Neural cell (in vitro differentiated cells): Measurements from ENCODE around the gene BPGM. TPM values are rescaled to one million over a fixed set of nuclear protein-coding genes. Genes with fewer than 3 reads are reported as not detected.

Source experiments
- H2AFZ ChIP-seq: fragments of 200-600, 300-800 bp; sonication (generic), shearing (Covaris generic); 2 replicates; pipeline ENCODE4 v1.6.0; 2014; ENCODE audit warnings: low read depth, mild to moderate bottlenecking, antibody characterized with exemption, low read length, moderate library complexity
- H3F3A ChIP-seq: fragments of 200-600 bp; shearing (Covaris generic); 2 replicates; pipeline ENCODE4 v1.6.1; 2016; ENCODE audit warnings: mild to moderate bottlenecking, moderate library complexity, mixed read lengths, antibody characterized with exemption, low read length; ENCODE audit not compliant: insufficient read depth, poor library complexity, severe bottlenecking
- H3K27ac ChIP-seq: fragments of 200-600, 300-800 bp; sonication (generic), shearing (Covaris generic); 2 replicates; pipeline ENCODE4 v1.5.1; 2014; ENCODE audit warnings: mild to moderate bottlenecking, low read length, moderate library complexity
- H3K27me3 ChIP-seq: fragments of 300-800, 200-600 bp; sonication (generic), shearing (Covaris generic); 2 replicates; pipeline ENCODE4 v1.6.0; 2014; ENCODE audit warnings: mild to moderate bottlenecking, low read depth, low read length, moderate library complexity; ENCODE audit not compliant: insufficient read depth
- H3K36me3 ChIP-seq: fragments of 300-800, 200-600 bp; sonication (generic), shearing (Covaris generic); 2 replicates; pipeline ENCODE4 v1.5.1; 2014; ENCODE audit warnings: mild to moderate bottlenecking, antibody characterized with exemption, low read length, moderate library complexity; ENCODE audit not compliant: insufficient read depth
- H3K4me2 ChIP-seq: fragments of 300-800, 200-600 bp; sonication (generic), shearing (Covaris generic); 2 replicates; pipeline ENCODE4 v1.6.0; 2014; ENCODE audit warnings: mild to moderate bottlenecking, low read length
- H3K4me3 ChIP-seq: fragments of 300-800, 200-600 bp; sonication (generic), shearing (Covaris generic); 2 replicates; pipeline ENCODE4 v1.5.1; 2014; ENCODE audit warnings: mild to moderate bottlenecking, low read length, moderate library complexity
- H3K79me2 ChIP-seq: fragments of 200-600 bp; shearing (Covaris generic); replicated peaks from 2 replicates; pipeline ENCODE4 v1.6.0; 2014; ENCODE audit warnings: mild to moderate bottlenecking, low read length, moderate library complexity; ENCODE audit not compliant: insufficient read depth
- H3K9ac ChIP-seq: fragments of 300-800, 200-600 bp; sonication (generic), shearing (Covaris generic); 2 replicates; pipeline ENCODE4 v1.6.1; 2016; ENCODE audit warnings: mild to moderate bottlenecking, low read length, mixed read lengths
- H3K9me2 ChIP-seq: fragments of 200-600 bp; shearing (Covaris generic); 2 replicates; pipeline ENCODE4 v1.6.1; 2016; ENCODE audit warnings: mild to moderate bottlenecking, low read length, mixed read lengths; ENCODE audit not compliant: insufficient read depth
- H3K9me3 ChIP-seq: fragments of 200-600, 300-800 bp; sonication (generic), shearing (Covaris generic); 2 replicates; pipeline ENCODE4 v1.6.1; 2016; ENCODE audit warnings: mild to moderate bottlenecking, mixed run types, low read length, moderate library complexity, mixed read lengths
- H4K20me1 ChIP-seq: fragments of 200-600 bp; shearing (Covaris generic); 2 replicates; pipeline ENCODE4 v1.6.1; 2016; ENCODE audit warnings: mild to moderate bottlenecking, mixed run types; ENCODE audit not compliant: insufficient read depth
- EP300 ChIP-seq: fragments of 450-650 bp; conservative IDR thresholded peaks from 2 replicates; pipeline ENCODE4 v1.6.1; 2014; ENCODE audit warnings: antibody characterized with exemption, mild to moderate bottlenecking, moderate library complexity; ENCODE audit not compliant: poor library complexity, severe bottlenecking
- EZH2 ChIP-seq: fragments of 200-600, 300-800 bp; shearing (Covaris generic), sonication (generic); IDR thresholded peaks from 2 replicates; pipeline ENCODE4 v1.6.1; 2014; ENCODE audit warnings: antibody characterized with exemption, low read length, borderline replicate concordance, mild to moderate bottlenecking; ENCODE audit not compliant: insufficient read depth, poor library complexity, severe bottlenecking
- MXI1 ChIP-seq: fragments of 450-650 bp; conservative IDR thresholded peaks from 2 replicates; pipeline ENCODE4 v1.6.1; 2014; ENCODE audit warnings: antibody characterized with exemption, mild to moderate bottlenecking; ENCODE audit not compliant: poor library complexity, severe bottlenecking
- POLR2AphosphoS5 ChIP-seq: IDR thresholded peaks from 2 replicates; pipeline ENCODE4 v1.6.1; 2012
- RAD21 ChIP-seq: fragments of 450-650 bp; conservative IDR thresholded peaks from 2 replicates; pipeline ENCODE4 v1.6.1; 2014; ENCODE audit warnings: antibody characterized with exemption, mild to moderate bottlenecking, moderate library complexity
- SMC3 ChIP-seq: fragments of 450-650 bp; conservative IDR thresholded peaks from 2 replicates; pipeline ENCODE4 v1.6.1; 2014; ENCODE audit warnings: antibody characterized with exemption, mild to moderate bottlenecking, moderate library complexity; ENCODE audit not compliant: poor library complexity
- TAF1 ChIP-seq: IDR thresholded peaks from 2 replicates; pipeline ENCODE4 v1.6.1; 2012; ENCODE audit warnings: low read depth
- polyA plus RNA-seq: library from polyadenylated mRNA; depleted of rRNA; stranded (reverse); fragments of >200 nt; gene quantifications from 2 replicates; pipeline ENCODE4 v1.2.3, GENCODE V29; 2014
- TF ChIP-seq, protein P1 (sequence below): IDR thresholded peaks from 2 replicates; pipeline ENCODE4 v1.6.1; 2012; ENCODE audit warnings: borderline replicate concordance
- TF ChIP-seq, protein P2 (sequence below): fragments of 450-650 bp; IDR thresholded peaks from 2 replicates; pipeline ENCODE4 v1.5.1; 2014; ENCODE audit warnings: antibody characterized with exemption, mild to moderate bottlenecking, moderate library complexity; ENCODE audit not compliant: poor library complexity, severe bottlenecking

Gene BPGM
- polyA plus RNA-seq, 1 donor from 2014 or later, result 57.4 TPM

DNA sequence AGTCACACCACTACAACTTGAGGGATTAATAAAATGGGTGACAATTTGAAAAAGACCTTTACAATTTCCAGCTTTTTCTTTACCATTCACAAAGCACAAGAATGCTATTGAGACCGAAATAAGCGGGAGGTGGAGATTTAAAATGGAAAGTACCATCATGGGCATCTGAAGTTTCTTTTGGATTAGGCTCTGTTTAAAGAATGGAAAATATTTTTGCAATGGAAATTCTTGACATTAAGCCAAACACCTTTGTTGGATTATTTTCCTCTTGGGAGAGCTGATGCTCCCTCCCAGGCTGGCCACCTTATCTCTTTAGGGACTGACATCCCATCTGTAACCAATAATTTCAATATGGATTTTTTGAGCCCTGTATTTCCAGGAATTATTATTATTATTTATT lies 62.5 kb downstream of the BPGM start:
- Histone ChIP-seq H2AFZ (no peak overlapping the region), H3K9ac (no peak overlapping the region), H3K4me2 (no peak overlapping the region)

DNA sequence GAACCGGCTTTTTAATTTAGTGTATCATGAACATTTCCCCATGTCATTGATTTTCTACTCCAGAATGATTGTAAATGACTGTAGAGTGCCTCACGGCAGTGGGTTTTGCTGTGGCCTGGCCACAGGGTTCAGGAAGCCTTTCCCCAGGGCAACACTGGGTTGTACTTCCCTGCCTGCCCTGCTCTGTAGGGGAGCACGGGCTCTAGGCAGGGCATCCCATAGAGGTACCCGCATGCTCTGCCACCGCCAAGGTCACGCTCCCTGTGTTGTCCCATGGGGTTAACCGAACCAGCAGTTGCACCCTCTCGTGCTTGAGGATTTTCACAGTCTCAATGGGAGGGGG lies 63.8 kb downstream of the BPGM start:
- H3K9ac ChIP-seq, result no peak overlapping the region
- H3K27me3 ChIP-seq, result no peaks in the 10 kb centered on the region
- no peaks in the 10 kb centered on the region for H3K79me2 ChIP-seq

More for the DNA sequence above, 62.5 kb downstream of the BPGM start:
- Histone ChIP-seq H3K79me2 (no peaks in the 10 kb centered on the region), H3K27ac (no peak overlapping the region), H4K20me1 (no peaks in the 10 kb centered on the region), H3F3A (no peaks in the 10 kb centered on the region), H3K9me3 (no peaks in the 10 kb centered on the region), H3K9me2 (no peaks in the 10 kb centered on the region), H3K4me3 (no peak overlapping the region), H3K27me3 (no peaks in the 10 kb centered on the region), H3K36me3 (no peaks in the 10 kb centered on the region)
- TF ChIP-seq TAF1, result no peak

More for the DNA sequence above, 63.8 kb downstream of the BPGM start:
- Histone ChIP-seq H3K27ac (no peak overlapping the region), H3K4me2 (no peak overlapping the region), H4K20me1 (no peaks in the 10 kb centered on the region), H3K36me3 (no peaks in the 10 kb centered on the region), H3K4me3 (no peak overlapping the region), H3F3A (no peaks in the 10 kb centered on the region), H3K9me2 (no peaks in the 10 kb centered on the region), H2AFZ (no peak overlapping the region), H3K9me3 (no peaks in the 10 kb centered on the region)
- TF ChIP-seq POLR2AphosphoS5 (no peak), SMC3 (no peak), TAF1 (no peak), MXI1 (no peak), EP300 (no peak), EZH2 (no peak), RAD21 (no peak)
- TF ChIP-seq, protein P1, sequence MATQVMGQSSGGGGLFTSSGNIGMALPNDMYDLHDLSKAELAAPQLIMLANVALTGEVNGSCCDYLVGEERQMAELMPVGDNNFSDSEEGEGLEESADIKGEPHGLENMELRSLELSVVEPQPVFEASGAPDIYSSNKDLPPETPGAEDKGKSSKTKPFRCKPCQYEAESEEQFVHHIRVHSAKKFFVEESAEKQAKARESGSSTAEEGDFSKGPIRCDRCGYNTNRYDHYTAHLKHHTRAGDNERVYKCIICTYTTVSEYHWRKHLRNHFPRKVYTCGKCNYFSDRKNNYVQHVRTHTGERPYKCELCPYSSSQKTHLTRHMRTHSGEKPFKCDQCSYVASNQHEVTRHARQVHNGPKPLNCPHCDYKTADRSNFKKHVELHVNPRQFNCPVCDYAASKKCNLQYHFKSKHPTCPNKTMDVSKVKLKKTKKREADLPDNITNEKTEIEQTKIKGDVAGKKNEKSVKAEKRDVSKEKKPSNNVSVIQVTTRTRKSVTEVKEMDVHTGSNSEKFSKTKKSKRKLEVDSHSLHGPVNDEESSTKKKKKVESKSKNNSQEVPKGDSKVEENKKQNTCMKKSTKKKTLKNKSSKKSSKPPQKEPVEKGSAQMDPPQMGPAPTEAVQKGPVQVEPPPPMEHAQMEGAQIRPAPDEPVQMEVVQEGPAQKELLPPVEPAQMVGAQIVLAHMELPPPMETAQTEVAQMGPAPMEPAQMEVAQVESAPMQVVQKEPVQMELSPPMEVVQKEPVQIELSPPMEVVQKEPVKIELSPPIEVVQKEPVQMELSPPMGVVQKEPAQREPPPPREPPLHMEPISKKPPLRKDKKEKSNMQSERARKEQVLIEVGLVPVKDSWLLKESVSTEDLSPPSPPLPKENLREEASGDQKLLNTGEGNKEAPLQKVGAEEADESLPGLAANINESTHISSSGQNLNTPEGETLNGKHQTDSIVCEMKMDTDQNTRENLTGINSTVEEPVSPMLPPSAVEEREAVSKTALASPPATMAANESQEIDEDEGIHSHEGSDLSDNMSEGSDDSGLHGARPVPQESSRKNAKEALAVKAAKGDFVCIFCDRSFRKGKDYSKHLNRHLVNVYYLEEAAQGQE, result no peak
- TF ChIP-seq, protein P2, sequence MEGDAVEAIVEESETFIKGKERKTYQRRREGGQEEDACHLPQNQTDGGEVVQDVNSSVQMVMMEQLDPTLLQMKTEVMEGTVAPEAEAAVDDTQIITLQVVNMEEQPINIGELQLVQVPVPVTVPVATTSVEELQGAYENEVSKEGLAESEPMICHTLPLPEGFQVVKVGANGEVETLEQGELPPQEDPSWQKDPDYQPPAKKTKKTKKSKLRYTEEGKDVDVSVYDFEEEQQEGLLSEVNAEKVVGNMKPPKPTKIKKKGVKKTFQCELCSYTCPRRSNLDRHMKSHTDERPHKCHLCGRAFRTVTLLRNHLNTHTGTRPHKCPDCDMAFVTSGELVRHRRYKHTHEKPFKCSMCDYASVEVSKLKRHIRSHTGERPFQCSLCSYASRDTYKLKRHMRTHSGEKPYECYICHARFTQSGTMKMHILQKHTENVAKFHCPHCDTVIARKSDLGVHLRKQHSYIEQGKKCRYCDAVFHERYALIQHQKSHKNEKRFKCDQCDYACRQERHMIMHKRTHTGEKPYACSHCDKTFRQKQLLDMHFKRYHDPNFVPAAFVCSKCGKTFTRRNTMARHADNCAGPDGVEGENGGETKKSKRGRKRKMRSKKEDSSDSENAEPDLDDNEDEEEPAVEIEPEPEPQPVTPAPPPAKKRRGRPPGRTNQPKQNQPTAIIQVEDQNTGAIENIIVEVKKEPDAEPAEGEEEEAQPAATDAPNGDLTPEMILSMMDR, result no peak
